GM12878 (cell line): Measurements from ENCODE around the gene SNX33. TPM values are rescaled to one million over a fixed set of nuclear protein-coding genes. Genes with fewer than 3 reads are reported as not detected.

Source experiments
- BCL11A ChIP-seq: IDR thresholded peaks from 2 replicates; pipeline ENCODE4 v1.6.1; 2011; ENCODE audit warnings: low read depth, low read length
- CHD1 ChIP-seq: IDR thresholded peaks from 2 replicates; pipeline ENCODE4 v1.6.1; 2012; ENCODE audit warnings: low read depth, low read length, improper control_type of control experiment
- CREB1 ChIP-seq: IDR thresholded peaks from 2 replicates; pipeline ENCODE4 v1.6.1; 2012; ENCODE audit warnings: low read depth, mild to moderate bottlenecking, inconsistent platforms
- E2F8 ChIP-seq: fragments of 450-650 bp; IDR thresholded peaks from 2 replicates; pipeline ENCODE4 v1.6.1; 2018; ENCODE audit warnings: mild to moderate bottlenecking, low read depth, moderate library complexity; ENCODE audit not compliant: partially characterized antibody
- KLF5 ChIP-seq: fragments of 450-650 bp; IDR thresholded peaks from 2 replicates; pipeline ENCODE4 v1.6.1; 2014; ENCODE audit warnings: mild to moderate bottlenecking; ENCODE audit not compliant: partially characterized antibody
- POLR2A ChIP-seq: IDR thresholded peaks from 2 replicates; pipeline ENCODE4 v1.6.1; 2011; ENCODE audit warnings: low read depth, mild to moderate bottlenecking, low read length
- SKIL ChIP-seq: fragments of 450-650 bp; IDR thresholded peaks from 2 replicates; pipeline ENCODE4 v1.6.1; 2017; ENCODE audit warnings: mild to moderate bottlenecking, low read depth, inconsistent platforms; ENCODE audit not compliant: poor library complexity, severe bottlenecking
- SPI1 ChIP-seq: IDR thresholded peaks from 2 replicates; pipeline ENCODE4 v1.6.1; 2011; ENCODE audit warnings: low read depth, mild to moderate bottlenecking, low read length, moderate library complexity, borderline replicate concordance; ENCODE audit not compliant: insufficient read depth
- SREBF1 ChIP-seq: IDR thresholded peaks from 2 replicates; pipeline ENCODE4 v1.6.1; 2012; ENCODE audit warnings: mild to moderate bottlenecking, low read length
- ZNF274 ChIP-seq: IDR thresholded peaks from one replicate; pipeline ENCODE4 v1.8.0; 2011; ENCODE audit not compliant: insufficient read length, insufficient read depth
- polyA plus RNA-seq, 11 experiments: library from polyadenylated mRNA; depleted of rRNA in 4 of 11; unstranded in 6 of 11; stranded (reverse) in 5 of 11; fragments of >200 nt; fragmentation: Nextera tagmentation in 4 of 11; fragmentation: Illumina TruSeq in 1 of 11; extraction: Ambion mirVana in 4 of 11; extraction: Trizol in 1 of 11; gene quantifications; 1 replicate in 1 of 11; 2 replicates in 10 of 11; pipeline versions ENCODE4 v1.2.1 to v1.2.3, GENCODE V29; 2011 to 2016; ENCODE audit warnings: inconsistent platforms in 2 of 11, missing spikeins in 2 of 11, low read depth in 1 of 11
- total RNA-seq, 4 experiments: library from RNA; depleted of rRNA in 3 of 4; stranded (reverse); fragments of >200 nt in 3 of 4; fragmentation: Illumina TruSeq in 1 of 4; extraction: Trizol in 1 of 4; gene quantifications; 2 replicates each; pipeline versions ENCODE4 v1.2.1 to v1.2.3, GENCODE V29; 2013 to 2021
- TF ChIP-seq, protein P1 (sequence below): IDR thresholded peaks from 2 replicates; pipeline ENCODE4 v1.6.1; 2012; ENCODE audit warnings: improper control_type of control experiment, low read depth, low read length; ENCODE audit not compliant: insufficient replicate concordance
- TF ChIP-seq, protein P2 (sequence below): IDR thresholded peaks from 2 replicates; pipeline ENCODE4 v1.6.1; 2011; ENCODE audit warnings: borderline replicate concordance, low read depth, mild to moderate bottlenecking, moderate library complexity, mixed read lengths, low read length; ENCODE audit not compliant: insufficient read depth; ENCODE audit errors: extremely low read length
- TF ChIP-seq, protein P3 (sequence below): fragments of 450-650 bp; IDR thresholded peaks from 2 replicates; pipeline ENCODE4 v1.6.1; 2017; ENCODE audit warnings: mild to moderate bottlenecking
- TF ChIP-seq, protein P4 (sequence below): IDR thresholded peaks from 2 replicates; pipeline ENCODE4 v1.6.1; 2011; ENCODE audit warnings: mild to moderate bottlenecking, low read depth, low read length, moderate library complexity; ENCODE audit not compliant: insufficient replicate concordance

Gene SNX33
- total and polyA plus RNA-seq, 10 of the 15 experiments (the other 5 are each of a cell fraction or from before 2014, with no cell fraction given), result 0.13 to 1.9 (median 0.55) TPM

- TF ChIP-seq, protein P1, sequence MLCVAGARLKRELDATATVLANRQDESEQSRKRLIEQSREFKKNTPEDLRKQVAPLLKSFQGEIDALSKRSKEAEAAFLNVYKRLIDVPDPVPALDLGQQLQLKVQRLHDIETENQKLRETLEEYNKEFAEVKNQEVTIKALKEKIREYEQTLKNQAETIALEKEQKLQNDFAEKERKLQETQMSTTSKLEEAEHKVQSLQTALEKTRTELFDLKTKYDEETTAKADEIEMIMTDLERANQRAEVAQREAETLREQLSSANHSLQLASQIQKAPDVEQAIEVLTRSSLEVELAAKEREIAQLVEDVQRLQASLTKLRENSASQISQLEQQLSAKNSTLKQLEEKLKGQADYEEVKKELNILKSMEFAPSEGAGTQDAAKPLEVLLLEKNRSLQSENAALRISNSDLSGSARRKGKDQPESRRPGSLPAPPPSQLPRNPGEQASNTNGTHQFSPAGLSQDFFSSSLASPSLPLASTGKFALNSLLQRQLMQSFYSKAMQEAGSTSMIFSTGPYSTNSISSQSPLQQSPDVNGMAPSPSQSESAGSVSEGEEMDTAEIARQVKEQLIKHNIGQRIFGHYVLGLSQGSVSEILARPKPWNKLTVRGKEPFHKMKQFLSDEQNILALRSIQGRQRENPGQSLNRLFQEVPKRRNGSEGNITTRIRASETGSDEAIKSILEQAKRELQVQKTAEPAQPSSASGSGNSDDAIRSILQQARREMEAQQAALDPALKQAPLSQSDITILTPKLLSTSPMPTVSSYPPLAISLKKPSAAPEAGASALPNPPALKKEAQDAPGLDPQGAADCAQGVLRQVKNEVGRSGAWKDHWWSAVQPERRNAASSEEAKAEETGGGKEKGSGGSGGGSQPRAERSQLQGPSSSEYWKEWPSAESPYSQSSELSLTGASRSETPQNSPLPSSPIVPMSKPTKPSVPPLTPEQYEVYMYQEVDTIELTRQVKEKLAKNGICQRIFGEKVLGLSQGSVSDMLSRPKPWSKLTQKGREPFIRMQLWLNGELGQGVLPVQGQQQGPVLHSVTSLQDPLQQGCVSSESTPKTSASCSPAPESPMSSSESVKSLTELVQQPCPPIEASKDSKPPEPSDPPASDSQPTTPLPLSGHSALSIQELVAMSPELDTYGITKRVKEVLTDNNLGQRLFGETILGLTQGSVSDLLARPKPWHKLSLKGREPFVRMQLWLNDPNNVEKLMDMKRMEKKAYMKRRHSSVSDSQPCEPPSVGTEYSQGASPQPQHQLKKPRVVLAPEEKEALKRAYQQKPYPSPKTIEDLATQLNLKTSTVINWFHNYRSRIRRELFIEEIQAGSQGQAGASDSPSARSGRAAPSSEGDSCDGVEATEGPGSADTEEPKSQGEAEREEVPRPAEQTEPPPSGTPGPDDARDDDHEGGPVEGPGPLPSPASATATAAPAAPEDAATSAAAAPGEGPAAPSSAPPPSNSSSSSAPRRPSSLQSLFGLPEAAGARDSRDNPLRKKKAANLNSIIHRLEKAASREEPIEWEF, result no peak
- TF ChIP-seq CHD1 (no peak), POLR2A (peak; percentile 99), SPI1 (peak; percentile 19; the same call in 1 of the 2 replicates), E2F8 (no peak), SKIL (no peak), BCL11A (no peak), SREBF1 (no peak), ZNF274 (no peak), KLF5 (no peak), CREB1 (peak; percentile 76)
- TF ChIP-seq, protein P2, sequence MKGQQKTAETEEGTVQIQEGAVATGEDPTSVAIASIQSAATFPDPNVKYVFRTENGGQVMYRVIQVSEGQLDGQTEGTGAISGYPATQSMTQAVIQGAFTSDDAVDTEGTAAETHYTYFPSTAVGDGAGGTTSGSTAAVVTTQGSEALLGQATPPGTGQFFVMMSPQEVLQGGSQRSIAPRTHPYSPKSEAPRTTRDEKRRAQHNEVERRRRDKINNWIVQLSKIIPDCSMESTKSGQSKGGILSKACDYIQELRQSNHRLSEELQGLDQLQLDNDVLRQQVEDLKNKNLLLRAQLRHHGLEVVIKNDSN, result peak; percentile 49
- TF ChIP-seq, protein P3, sequence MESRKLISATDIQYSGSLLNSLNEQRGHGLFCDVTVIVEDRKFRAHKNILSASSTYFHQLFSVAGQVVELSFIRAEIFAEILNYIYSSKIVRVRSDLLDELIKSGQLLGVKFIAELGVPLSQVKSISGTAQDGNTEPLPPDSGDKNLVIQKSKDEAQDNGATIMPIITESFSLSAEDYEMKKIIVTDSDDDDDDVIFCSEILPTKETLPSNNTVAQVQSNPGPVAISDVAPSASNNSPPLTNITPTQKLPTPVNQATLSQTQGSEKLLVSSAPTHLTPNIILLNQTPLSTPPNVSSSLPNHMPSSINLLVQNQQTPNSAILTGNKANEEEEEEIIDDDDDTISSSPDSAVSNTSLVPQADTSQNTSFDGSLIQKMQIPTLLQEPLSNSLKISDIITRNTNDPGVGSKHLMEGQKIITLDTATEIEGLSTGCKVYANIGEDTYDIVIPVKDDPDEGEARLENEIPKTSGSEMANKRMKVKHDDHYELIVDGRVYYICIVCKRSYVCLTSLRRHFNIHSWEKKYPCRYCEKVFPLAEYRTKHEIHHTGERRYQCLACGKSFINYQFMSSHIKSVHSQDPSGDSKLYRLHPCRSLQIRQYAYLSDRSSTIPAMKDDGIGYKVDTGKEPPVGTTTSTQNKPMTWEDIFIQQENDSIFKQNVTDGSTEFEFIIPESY, result 0 out of 2 replicates have a peak, but pooled peaks have one; percentile 49
- TF ChIP-seq, protein P4, sequence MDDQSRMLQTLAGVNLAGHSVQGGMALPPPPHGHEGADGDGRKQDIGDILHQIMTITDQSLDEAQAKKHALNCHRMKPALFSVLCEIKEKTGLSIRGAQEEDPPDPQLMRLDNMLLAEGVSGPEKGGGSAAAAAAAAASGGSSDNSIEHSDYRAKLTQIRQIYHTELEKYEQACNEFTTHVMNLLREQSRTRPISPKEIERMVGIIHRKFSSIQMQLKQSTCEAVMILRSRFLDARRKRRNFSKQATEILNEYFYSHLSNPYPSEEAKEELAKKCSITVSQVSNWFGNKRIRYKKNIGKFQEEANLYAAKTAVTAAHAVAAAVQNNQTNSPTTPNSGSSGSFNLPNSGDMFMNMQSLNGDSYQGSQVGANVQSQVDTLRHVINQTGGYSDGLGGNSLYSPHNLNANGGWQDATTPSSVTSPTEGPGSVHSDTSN, result no peak
Measured at GRCh38 chr15:75639709-75640482, 7.8 kb upstream of the SNX33 start, which contains the start of gene IMP3 (continued).
